ENCODE results near the gene MFSD12.

MFSD12 gene

GRCh38 chr19:3499738-3500428 lies 57.5 kb downstream of the MFSD12 start:
- in situ Hi-C loops (cut with MboI; ENCODE audit: low pct_unique_long_range_greater_than_20kb, low sequenced_read_pairs, unreplicated experiment) = loop anchor here (25.0 kb wide), 1 partner anchor 538 kb away; no protein-coding TSS in a partner anchor
- DNase-seq (ENCODE audit: low spot score) = no peak
- no peak for TF ChIP-seq CTCF (IDR thresholded peaks at IDR 0.05; ENCODE audit: extremely low read depth, insufficient read depth, missing control alignments)

GRCh38 chr19:3497757-3498520 lies 59.4 kb downstream of the MFSD12 start:
- no peak for TF ChIP-seq CTCF (IDR thresholded peaks at IDR 0.05; ENCODE audit: extremely low read depth, insufficient read depth, missing control alignments)
- DNase-seq (ENCODE audit: low spot score) = no peak
- in situ Hi-C loops (cut with MboI; ENCODE audit: low pct_unique_long_range_greater_than_20kb, low sequenced_read_pairs, unreplicated experiment) = loop anchor here (25.0 kb wide), 1 partner anchor 536 kb away; no protein-coding TSS in a partner anchor

- in situ Hi-C loops (cut with MboI; ENCODE audit: low pct_unique_long_range_greater_than_20kb, low sequenced_read_pairs, unreplicated experiment) = loop anchor here (25.0 kb wide), 1 partner anchor 534 kb away; no protein-coding TSS in a partner anchor
- no peak for TF ChIP-seq CTCF (IDR thresholded peaks at IDR 0.05; ENCODE audit: extremely low read depth, insufficient read depth, missing control alignments)
- no peak for DNase-seq (ENCODE audit: low spot score)
Observed at GRCh38 chr19:3496392-3497273, 60.8 kb downstream of the MFSD12 start.

GRCh38 chr19:3494559-3494958 lies 62.8 kb downstream of the MFSD12 start:
- no peak for DNase-seq (ENCODE audit: low spot score)
- TF ChIP-seq CTCF (IDR thresholded peaks at IDR 0.05; ENCODE audit: extremely low read depth, insufficient read depth, missing control alignments) = no peak
- in situ Hi-C loops (cut with MboI; ENCODE audit: low pct_unique_long_range_greater_than_20kb, low sequenced_read_pairs, unreplicated experiment) = loop anchor here (25.0 kb wide), 1 partner anchor 532 kb away; no protein-coding TSS in a partner anchor

Data from GM13977 (cell line).